Right atrium auricular region (tissue), 2 donors: ENCODE results near the gene OR6T1. TPM values are rescaled to one million over a fixed set of nuclear protein-coding genes. Genes with fewer than 3 reads are reported as not detected.

Source experiments
- DNase-seq: peaks from one replicate; pipeline ENCODE4 v3.0.0-alpha.2; 2019; ENCODE audit warnings: low spot score
- H3K27ac ChIP-seq, 2 donors: fragments of 200-600 bp; sonication (generic); 1 replicate in 1 of 2; 2 replicates in 1 of 2; pipeline ENCODE4 v1.5.1; 2016 to 2019
- H3K27me3 ChIP-seq, 2 donors: fragments of 200-600 bp; sonication (generic); one replicate each; pipeline versions ENCODE4 v1.5.1 to v1.6.0; 2017 to 2019
- H3K36me3 ChIP-seq: fragments of 200-600 bp; sonication (generic); one replicate; pipeline ENCODE4 v1.5.1; 2016
- H3K4me1 ChIP-seq, 2 donors: fragments of 200-600 bp; sonication (generic); one replicate each; pipeline versions ENCODE4 v1.5.1 to v1.6.0; 2017 to 2019
- H3K4me3 ChIP-seq, 2 donors: fragments of 200-600 bp; sonication (generic); 1 replicate in 1 of 2; 2 replicates in 1 of 2; pipeline ENCODE4 v1.5.1; 2017 to 2019; ENCODE audit warnings: mild to moderate bottlenecking in 1 of 2, moderate library complexity in 1 of 2
- H3K9me3 ChIP-seq, 2 donors: fragments of 200-600 bp; sonication (generic); one replicate each; pipeline ENCODE4 v1.5.1; 2019
- total RNA-seq, 2 donors: library from RNA; depleted of rRNA; stranded (reverse); fragments of >200 nt; gene quantifications; one replicate each; pipeline ENCODE4 v1.1.0, GENCODE V29; 2016
- TF ChIP-seq, protein P1 (sequence below), 2 donors: fragments of 200-600 bp; sonication (generic); IDR thresholded peaks; one replicate each; pipeline ENCODE4 v1.5.1; 2019; ENCODE audit warnings: antibody characterized with exemption in 2 of 2

OR6T1 gene, protein sequence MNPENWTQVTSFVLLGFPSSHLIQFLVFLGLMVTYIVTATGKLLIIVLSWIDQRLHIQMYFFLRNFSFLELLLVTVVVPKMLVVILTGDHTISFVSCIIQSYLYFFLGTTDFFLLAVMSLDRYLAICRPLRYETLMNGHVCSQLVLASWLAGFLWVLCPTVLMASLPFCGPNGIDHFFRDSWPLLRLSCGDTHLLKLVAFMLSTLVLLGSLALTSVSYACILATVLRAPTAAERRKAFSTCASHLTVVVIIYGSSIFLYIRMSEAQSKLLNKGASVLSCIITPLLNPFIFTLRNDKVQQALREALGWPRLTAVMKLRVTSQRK
- total RNA-seq: not detected

DNA sequence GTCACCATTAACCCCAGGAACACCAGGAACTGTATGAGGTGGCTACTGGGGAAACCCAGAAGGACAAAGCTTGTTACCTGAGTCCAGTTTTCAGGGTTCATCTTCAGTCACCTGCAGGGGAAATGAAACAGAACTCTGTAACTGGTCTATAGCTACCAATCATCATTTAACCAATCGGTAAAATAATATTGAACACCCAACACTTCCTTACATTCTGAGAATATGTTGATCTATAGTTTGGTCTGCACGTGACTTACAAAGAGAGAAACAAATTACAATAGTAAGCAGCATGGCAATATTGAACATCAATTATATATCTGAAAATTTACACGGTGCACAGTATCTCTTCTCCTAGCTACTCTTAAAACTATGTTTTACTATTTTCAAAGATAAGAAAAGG lies at the start of gene OR6T1:
Gene OR6T1, minus strand, starts transcription at position 101 of the 400 bp plus-strand sequence. Its CDS starts 0 bp downstream, at position 101.
- TF ChIP-seq, protein P1, sequence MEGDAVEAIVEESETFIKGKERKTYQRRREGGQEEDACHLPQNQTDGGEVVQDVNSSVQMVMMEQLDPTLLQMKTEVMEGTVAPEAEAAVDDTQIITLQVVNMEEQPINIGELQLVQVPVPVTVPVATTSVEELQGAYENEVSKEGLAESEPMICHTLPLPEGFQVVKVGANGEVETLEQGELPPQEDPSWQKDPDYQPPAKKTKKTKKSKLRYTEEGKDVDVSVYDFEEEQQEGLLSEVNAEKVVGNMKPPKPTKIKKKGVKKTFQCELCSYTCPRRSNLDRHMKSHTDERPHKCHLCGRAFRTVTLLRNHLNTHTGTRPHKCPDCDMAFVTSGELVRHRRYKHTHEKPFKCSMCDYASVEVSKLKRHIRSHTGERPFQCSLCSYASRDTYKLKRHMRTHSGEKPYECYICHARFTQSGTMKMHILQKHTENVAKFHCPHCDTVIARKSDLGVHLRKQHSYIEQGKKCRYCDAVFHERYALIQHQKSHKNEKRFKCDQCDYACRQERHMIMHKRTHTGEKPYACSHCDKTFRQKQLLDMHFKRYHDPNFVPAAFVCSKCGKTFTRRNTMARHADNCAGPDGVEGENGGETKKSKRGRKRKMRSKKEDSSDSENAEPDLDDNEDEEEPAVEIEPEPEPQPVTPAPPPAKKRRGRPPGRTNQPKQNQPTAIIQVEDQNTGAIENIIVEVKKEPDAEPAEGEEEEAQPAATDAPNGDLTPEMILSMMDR (IDR thresholded peaks at IDR 0.05): no peak
- H3K27me3 ChIP-seq: no peaks in the 10 kb centered on the region
- DNase-seq: no peak
- H3K4me3 ChIP-seq: no peak within 1 kb of the TSS
- no peaks in the 10 kb centered on the region for H3K4me1 ChIP-seq
- no peaks in the 10 kb centered on the region for H3K9me3 ChIP-seq
- H3K36me3 ChIP-seq: no peaks in the 10 kb centered on the region
- no peak within 1 kb of the TSS for H3K27ac ChIP-seq

DNA sequence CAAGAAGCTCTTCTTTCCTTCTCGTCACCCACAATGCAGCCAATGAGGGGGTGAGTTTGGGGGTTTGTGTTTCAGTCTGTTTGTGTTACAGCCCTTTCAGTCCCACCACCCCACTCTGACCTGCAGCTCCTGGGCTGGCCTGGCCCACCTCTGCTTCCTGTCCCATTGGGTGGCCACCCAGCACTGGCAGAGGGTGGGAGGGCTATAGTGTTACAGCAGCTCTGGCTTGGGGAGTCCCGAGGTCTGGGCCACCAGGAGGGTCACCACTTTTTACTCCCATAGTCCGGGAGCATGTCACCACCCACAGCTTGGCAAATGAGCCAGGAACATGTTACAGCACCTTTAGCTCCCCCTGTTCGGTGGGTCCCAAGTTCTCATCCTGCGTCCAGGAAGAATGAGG lies 35.7 kb upstream of the OR6T1 start:
- TF ChIP-seq, protein P1 (IDR thresholded peaks at IDR 0.05): no peak
- Histone ChIP-seq H3K36me3 (no peaks in the 10 kb centered on the region), H3K27me3 (no peaks in the 10 kb centered on the region), H3K9me3 (no peaks in the 10 kb centered on the region), H3K4me1 (no peaks in the 10 kb centered on the region), H3K27ac (no peak overlapping the region), H3K4me3 (no peak overlapping the region)
- no peak for DNase-seq

DNA sequence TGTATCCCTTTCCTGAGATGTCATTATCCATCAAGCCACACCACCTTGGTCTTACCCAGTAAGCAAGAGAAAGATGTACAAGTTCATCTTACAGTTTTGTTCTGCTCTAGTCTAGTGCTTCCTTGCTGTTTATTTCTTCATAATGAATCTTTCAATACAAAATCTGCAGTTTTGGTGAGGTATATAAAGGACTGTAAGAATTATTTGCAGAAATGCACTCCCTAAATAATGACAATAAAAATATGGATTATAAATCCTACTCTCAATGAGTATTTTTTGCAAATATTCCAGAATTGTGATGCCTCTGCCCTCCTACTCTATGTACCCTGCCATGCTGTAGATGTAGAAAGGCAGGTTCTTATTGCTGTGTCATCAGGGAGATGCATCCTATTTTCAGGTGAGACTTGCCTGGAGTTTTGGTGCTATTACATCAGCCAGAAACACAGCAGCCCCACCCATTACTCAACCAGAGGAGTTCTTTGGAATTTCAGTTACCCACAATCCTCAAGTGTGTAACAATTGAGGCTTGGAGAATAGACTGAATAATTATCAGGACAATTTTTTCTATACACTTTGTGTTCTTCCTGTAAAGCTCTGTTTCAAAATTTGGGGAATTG lies 34.2 kb upstream of the OR6T1 start, which contains the start of gene OR10S1:
Gene OR10S1, minus strand, starts transcription at position 51 of the 617 bp plus-strand sequence. CDS start 117 bp downstream, outside the sequence.
- Histone ChIP-seq H3K4me1 (no peaks in the 10 kb centered on the region), H3K9me3 (no peaks in the 10 kb centered on the region), H3K27me3 (no peaks in the 10 kb centered on the region), H3K27ac (no peak within 1 kb of the TSS), H3K36me3 (no peaks in the 10 kb centered on the region), H3K4me3 (no peak within 1 kb of the TSS)
- no peak for DNase-seq
- TF ChIP-seq, protein P1 (IDR thresholded peaks at IDR 0.05): no peak

DNA sequence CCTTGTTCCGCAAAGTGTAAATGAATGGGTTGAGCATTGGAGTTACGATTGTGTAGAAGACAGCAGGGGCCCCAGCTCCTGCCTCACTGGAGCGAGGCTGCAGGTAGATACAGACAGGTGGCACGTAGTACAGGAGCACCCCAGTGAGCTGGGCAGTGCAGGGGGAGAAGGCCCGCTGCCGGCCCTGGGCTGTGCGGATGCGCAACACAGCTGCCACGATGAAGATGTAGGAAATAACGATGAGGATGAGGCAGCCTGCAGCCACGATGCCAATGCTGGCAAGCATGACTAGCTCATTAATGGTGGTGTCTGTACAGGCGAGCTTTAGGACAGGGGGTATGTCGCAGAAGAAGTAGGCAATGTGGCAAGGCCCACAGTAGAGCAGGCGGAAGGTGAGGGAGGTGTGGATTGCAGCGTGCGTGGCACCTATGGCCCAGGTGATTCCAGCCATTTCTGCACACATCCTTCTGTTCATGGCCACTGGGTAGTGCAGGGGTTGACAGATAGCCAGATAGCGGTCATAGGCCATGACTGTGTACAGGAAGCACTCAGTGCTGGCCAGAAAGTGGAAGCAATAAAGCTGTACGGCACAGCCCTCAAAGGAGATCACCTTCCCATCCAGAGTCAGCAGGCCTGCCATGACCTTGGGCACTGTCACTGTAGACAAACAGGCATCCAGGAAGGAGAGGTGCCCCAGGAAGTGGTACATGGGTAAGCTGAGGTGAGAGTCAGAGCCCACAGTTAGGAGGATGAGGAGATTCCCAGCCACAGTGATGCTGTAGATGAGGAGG lies 33.3 kb upstream of the OR6T1 start:
- no peaks in the 10 kb centered on the region for H3K9me3 ChIP-seq
- H3K27me3 ChIP-seq: no peaks in the 10 kb centered on the region
- H3K36me3 ChIP-seq: no peaks in the 10 kb centered on the region
- no peaks in the 10 kb centered on the region for H3K4me1 ChIP-seq
- H3K27ac ChIP-seq: no peak overlapping the region
- no peak overlapping the region for H3K4me3 ChIP-seq
- TF ChIP-seq, protein P1 (IDR thresholded peaks at IDR 0.05): no peak
- no peak for DNase-seq

DNA sequence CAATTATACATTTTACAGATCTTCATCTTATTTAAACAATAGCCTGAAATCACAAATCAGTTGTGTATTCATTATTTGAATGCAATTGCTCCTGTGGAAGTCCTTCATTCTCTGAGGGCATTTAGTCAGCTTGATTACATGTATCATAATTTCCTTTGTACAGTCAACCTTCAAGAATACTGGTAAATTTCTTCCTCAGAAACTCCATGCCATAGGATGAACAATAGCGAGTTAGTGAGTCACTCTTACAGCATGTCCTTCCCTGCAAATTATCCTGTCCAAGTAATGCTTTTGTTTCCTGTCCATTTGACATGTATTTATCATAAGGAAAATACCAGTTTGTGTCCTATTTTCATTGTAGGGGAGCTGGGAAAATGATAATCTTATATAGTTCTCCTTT lies 30.2 kb upstream of the OR6T1 start:
- no peaks in the 10 kb centered on the region for H3K4me1 ChIP-seq
- no peak for DNase-seq
- no peak overlapping the region for H3K4me3 ChIP-seq
- peaks cover 0 to 8% of the 10 kb centered on the region in 2 donors for H3K9me3 ChIP-seq
- TF ChIP-seq, protein P1 (IDR thresholded peaks at IDR 0.05): no peak
- H3K27ac ChIP-seq: no peak overlapping the region
- H3K36me3 ChIP-seq: no peaks in the 10 kb centered on the region
- no peaks in the 10 kb centered on the region for H3K27me3 ChIP-seq
